HepG2 (cell line): ENCODE measurements around the gene GNAS. TPM values are rescaled to one million over a fixed set of nuclear protein-coding genes. Genes with fewer than 3 reads are reported as not detected.

Experiments used
- ARID2 ChIP-seq: sonication (generic); formaldehyde crosslinking; IDR thresholded peaks from 2 replicates; pipeline ENCODE4 v1.8.1; 2022; ENCODE audit warnings: mild to moderate bottlenecking, missing genetic modification reagents, borderline replicate concordance
- CC2D1A ChIP-seq: sonication (generic); formaldehyde crosslinking; IDR thresholded peaks from 2 replicates; pipeline ENCODE4 v1.8.1; 2023; ENCODE audit warnings: mild to moderate bottlenecking, missing genetic modification reagents
- CEBPG ChIP-seq: IDR thresholded peaks from 2 replicates; pipeline ENCODE4 v1.6.1; 2016
- FOXK1 ChIP-seq: sonication (generic); formaldehyde crosslinking; IDR thresholded peaks from 2 replicates; pipeline ENCODE4 v1.4.0; 2020; ENCODE audit warnings: low read depth, missing genetic modification reagents, borderline replicate concordance
- GATAD2A ChIP-seq: IDR thresholded peaks from 2 replicates; pipeline ENCODE4 v1.6.1; 2016
- GLI4 ChIP-seq: sonication (generic); formaldehyde crosslinking; IDR thresholded peaks from 2 replicates; pipeline ENCODE4 v1.5.1; 2020; ENCODE audit warnings: missing genetic modification reagents, mild to moderate bottlenecking, moderate library complexity, borderline replicate concordance
- ISL2 ChIP-seq: sonication (generic); formaldehyde crosslinking; IDR thresholded peaks from 2 replicates; pipeline ENCODE4 v1.5.0; 2020; ENCODE audit warnings: missing genetic modification reagents
- KAT8 ChIP-seq: IDR thresholded peaks from 2 replicates; pipeline ENCODE4 v1.6.1; 2016; ENCODE audit warnings: missing genetic modification reagents, missing compliant biosample characterization
- MYNN ChIP-seq: sonication (generic); formaldehyde crosslinking; IDR thresholded peaks from 2 replicates; pipeline ENCODE4 v1.4.0; 2020; ENCODE audit warnings: mild to moderate bottlenecking, low read depth, missing genetic modification reagents
- SALL2 ChIP-seq: sonication (generic); formaldehyde crosslinking; IDR thresholded peaks from 2 replicates; pipeline ENCODE4 v1.8.1; 2023; ENCODE audit warnings: mild to moderate bottlenecking, missing genetic modification reagents, inconsistent platforms
- SNRNP70 ChIP-seq: fragments of 200-400 bp; formaldehyde crosslinking; IDR thresholded peaks from 2 replicates; pipeline ENCODE4 v1.6.1; 2017; ENCODE audit warnings: mild to moderate bottlenecking, low read depth, low read length, moderate library complexity
- SPEN ChIP-seq: sonication (generic); formaldehyde crosslinking; IDR thresholded peaks from 2 replicates; pipeline ENCODE4 v1.5.1; 2020; ENCODE audit warnings: low read depth, mild to moderate bottlenecking, missing genetic modification reagents
- ZBTB38 ChIP-seq: sonication (generic); formaldehyde crosslinking; IDR thresholded peaks from 2 replicates; pipeline ENCODE4 v1.5.1; 2020; ENCODE audit warnings: mild to moderate bottlenecking, missing genetic modification reagents
- ZFAT ChIP-seq: sonication (generic); formaldehyde crosslinking; conservative IDR thresholded peaks from 2 replicates; pipeline ENCODE4 v1.8.1; 2023; ENCODE audit warnings: missing genetic modification reagents, inconsistent platforms
- ZNF101 ChIP-seq: sonication (generic); formaldehyde crosslinking; IDR thresholded peaks from 2 replicates; pipeline ENCODE4 v1.4.0; 2020; ENCODE audit warnings: mild to moderate bottlenecking, low read depth, missing genetic modification reagents, borderline replicate concordance
- ZNF12 ChIP-seq: sonication (generic); formaldehyde crosslinking; IDR thresholded peaks from 2 replicates; pipeline ENCODE4 v1.5.0; 2020; ENCODE audit warnings: missing genetic modification reagents
- ZNF431 ChIP-seq: sonication (generic); formaldehyde crosslinking; IDR thresholded peaks from 2 replicates; pipeline ENCODE4 v1.9.0; 2022; ENCODE audit warnings: missing genetic modification reagents, low read depth, mild to moderate bottlenecking, borderline replicate concordance
- ZNF501 ChIP-seq: sonication (generic); formaldehyde crosslinking; IDR thresholded peaks from 2 replicates; pipeline ENCODE4 v1.5.1; 2020; ENCODE audit warnings: mild to moderate bottlenecking, moderate library complexity, missing genetic modification reagents
- ZNF614 ChIP-seq: IDR thresholded peaks from 2 replicates; pipeline ENCODE4 v1.6.1; 2018; ENCODE audit warnings: missing biosample characterization, missing genetic modification reagents, inconsistent platforms, borderline replicate concordance
- ZNF619 ChIP-seq: sonication (generic); formaldehyde crosslinking; IDR thresholded peaks from 2 replicates; pipeline ENCODE4 v1.4.0; 2020; ENCODE audit warnings: mild to moderate bottlenecking, missing genetic modification reagents
- ZNF747 ChIP-seq: sonication (generic); formaldehyde crosslinking; IDR thresholded peaks from 2 replicates; pipeline ENCODE4 v1.8.1; 2023; ENCODE audit warnings: missing genetic modification reagents, mild to moderate bottlenecking, borderline replicate concordance
- ZNF781 ChIP-seq: sonication (generic); formaldehyde crosslinking; IDR thresholded peaks from 2 replicates; pipeline ENCODE4 v1.5.1; 2020; ENCODE audit warnings: borderline replicate concordance, mild to moderate bottlenecking, missing genetic modification reagents; ENCODE audit errors: not compliant biosample characterization
- ZNF784 ChIP-seq: sonication (generic); formaldehyde crosslinking; IDR thresholded peaks from 2 replicates; pipeline ENCODE4 v1.5.1; 2020; ENCODE audit warnings: missing genetic modification reagents, mild to moderate bottlenecking, borderline replicate concordance
- ZNF879 ChIP-seq: sonication (generic); formaldehyde crosslinking; IDR thresholded peaks from 2 replicates; pipeline ENCODE4 v1.8.1; 2023; ENCODE audit warnings: missing genetic modification reagents
- polyA plus RNA-seq, 8 experiments: library from polyadenylated mRNA; depleted of rRNA in 3 of 8; stranded (reverse) in 7 of 8; unstranded in 1 of 8; fragments of >200 nt; fragmentation: Illumina TruSeq in 4 of 8; extraction: Trizol in 4 of 8; gene quantifications; 2 replicates each; pipeline versions ENCODE4 v1.2.1 to v1.2.3, GENCODE V29; 2011 to 2016; ENCODE audit warnings: low read depth in 4 of 8, missing spikeins in 1 of 8, mixed read lengths in 1 of 8; ENCODE audit not compliant: insufficient read depth in 1 of 8
- total RNA-seq, 5 experiments: library from RNA; depleted of rRNA; stranded (reverse); fragments of >200 nt; fragmentation: Illumina TruSeq; extraction: Trizol; gene quantifications; 2 replicates each; pipeline ENCODE4 v1.2.3, GENCODE V29; 2016; ENCODE audit warnings: low read depth in 1 of 5
- TF ChIP-seq, protein P1 (sequence below): sonication (generic); formaldehyde crosslinking; IDR thresholded peaks from 2 replicates; pipeline ENCODE4 v1.9.0; 2021; ENCODE audit warnings: missing genetic modification reagents, mild to moderate bottlenecking, borderline replicate concordance
- TF ChIP-seq, protein P2 (sequence below): sonication (generic); formaldehyde crosslinking; conservative IDR thresholded peaks from 2 replicates; pipeline ENCODE4 v1.4.0; 2020; ENCODE audit warnings: missing genetic modification reagents
- TF ChIP-seq, protein P3 (sequence below): sonication (generic); formaldehyde crosslinking; IDR thresholded peaks from 2 replicates; pipeline ENCODE4 v1.5.0; 2020; ENCODE audit warnings: missing genetic modification reagents, mild to moderate bottlenecking, borderline replicate concordance

The GNAS gene
- total and polyA plus RNA-seq, 2 of the 13 experiments (the other 11 are each of a cell fraction or from before 2014, with no cell fraction given) = 407 to 1,008 TPM

- TF ChIP-seq, protein P1, sequence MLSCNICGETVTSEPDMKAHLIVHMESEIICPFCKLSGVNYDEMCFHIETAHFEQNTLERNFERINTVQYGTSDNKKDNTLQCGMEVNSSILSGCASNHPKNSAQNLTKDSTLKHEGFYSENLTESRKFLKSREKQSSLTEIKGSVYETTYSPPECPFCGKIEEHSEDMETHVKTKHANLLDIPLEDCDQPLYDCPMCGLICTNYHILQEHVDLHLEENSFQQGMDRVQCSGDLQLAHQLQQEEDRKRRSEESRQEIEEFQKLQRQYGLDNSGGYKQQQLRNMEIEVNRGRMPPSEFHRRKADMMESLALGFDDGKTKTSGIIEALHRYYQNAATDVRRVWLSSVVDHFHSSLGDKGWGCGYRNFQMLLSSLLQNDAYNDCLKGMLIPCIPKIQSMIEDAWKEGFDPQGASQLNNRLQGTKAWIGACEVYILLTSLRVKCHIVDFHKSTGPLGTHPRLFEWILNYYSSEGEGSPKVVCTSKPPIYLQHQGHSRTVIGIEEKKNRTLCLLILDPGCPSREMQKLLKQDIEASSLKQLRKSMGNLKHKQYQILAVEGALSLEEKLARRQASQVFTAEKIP = no peak
- TF ChIP-seq, protein P2, sequence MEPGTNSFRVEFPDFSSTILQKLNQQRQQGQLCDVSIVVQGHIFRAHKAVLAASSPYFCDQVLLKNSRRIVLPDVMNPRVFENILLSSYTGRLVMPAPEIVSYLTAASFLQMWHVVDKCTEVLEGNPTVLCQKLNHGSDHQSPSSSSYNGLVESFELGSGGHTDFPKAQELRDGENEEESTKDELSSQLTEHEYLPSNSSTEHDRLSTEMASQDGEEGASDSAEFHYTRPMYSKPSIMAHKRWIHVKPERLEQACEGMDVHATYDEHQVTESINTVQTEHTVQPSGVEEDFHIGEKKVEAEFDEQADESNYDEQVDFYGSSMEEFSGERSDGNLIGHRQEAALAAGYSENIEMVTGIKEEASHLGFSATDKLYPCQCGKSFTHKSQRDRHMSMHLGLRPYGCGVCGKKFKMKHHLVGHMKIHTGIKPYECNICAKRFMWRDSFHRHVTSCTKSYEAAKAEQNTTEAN = no peak
- TF ChIP-seq FOXK1 (CRISPR knock-in tag) (no peak), ZNF781 (no peak), KAT8 (CRISPR knock-in tag) (peak; percentile 33; the same call in 1 of the 2 replicates), ZNF12 (CRISPR knock-in tag) (no peak), SPEN (CRISPR knock-in tag) (no peak), SALL2 (no peak), CC2D1A (no peak), ISL2 (CRISPR knock-in tag) (0 out of 2 replicates have a peak, but pooled peaks have one; percentile 18), ZFAT (no peak), ZNF614 (no peak), ZBTB38 (no peak), CEBPG (CRISPR knock-in tag) (0 out of 2 replicates have a peak, but pooled peaks have one; percentile 9), ZNF501 (CRISPR knock-in tag) (0 out of 2 replicates have a peak, but pooled peaks have one; percentile 49), MYNN (CRISPR knock-in tag) (no peak), ZNF619 (CRISPR knock-in tag) (0 out of 2 replicates have a peak, but pooled peaks have one; percentile 45), GATAD2A (CRISPR knock-in tag) (0 out of 2 replicates have a peak, but pooled peaks have one; percentile 27), SNRNP70 (no peak), ZNF879 (CRISPR knock-in tag) (no peak), ZNF784 (CRISPR knock-in tag) (0 out of 2 replicates have a peak, but pooled peaks have one; percentile 33), GLI4 (CRISPR knock-in tag) (no peak), ZNF431 (CRISPR knock-in tag) (no peak), ZNF747 (CRISPR knock-in tag) (no peak), ARID2 (CRISPR knock-in tag) (no peak), ZNF101 (no peak)
- TF ChIP-seq, protein P3, sequence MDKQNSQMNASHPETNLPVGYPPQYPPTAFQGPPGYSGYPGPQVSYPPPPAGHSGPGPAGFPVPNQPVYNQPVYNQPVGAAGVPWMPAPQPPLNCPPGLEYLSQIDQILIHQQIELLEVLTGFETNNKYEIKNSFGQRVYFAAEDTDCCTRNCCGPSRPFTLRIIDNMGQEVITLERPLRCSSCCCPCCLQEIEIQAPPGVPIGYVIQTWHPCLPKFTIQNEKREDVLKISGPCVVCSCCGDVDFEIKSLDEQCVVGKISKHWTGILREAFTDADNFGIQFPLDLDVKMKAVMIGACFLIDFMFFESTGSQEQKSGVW (CRISPR knock-in tag) = no peak
These were observed 17.9 kb downstream of the GNAS start (continued) for GRCh38 chr20:58870293-58871014.
